HG03159 (cell line): ENCODE data around the gene THRB.
A peak's percentile ranks its signal among the peaks of the same experiment; 100 is the strongest.

ENCODE experiments used
- ATAC-seq: cut with Tn5 transposase; IDR thresholded peaks from one replicate; pipeline ENCODE4 v1.9.1; 2021; ENCODE audit warnings: mild to moderate bottlenecking, moderate library complexity; ENCODE audit not compliant: unreplicated experiment

Gene THRB

DNA sequence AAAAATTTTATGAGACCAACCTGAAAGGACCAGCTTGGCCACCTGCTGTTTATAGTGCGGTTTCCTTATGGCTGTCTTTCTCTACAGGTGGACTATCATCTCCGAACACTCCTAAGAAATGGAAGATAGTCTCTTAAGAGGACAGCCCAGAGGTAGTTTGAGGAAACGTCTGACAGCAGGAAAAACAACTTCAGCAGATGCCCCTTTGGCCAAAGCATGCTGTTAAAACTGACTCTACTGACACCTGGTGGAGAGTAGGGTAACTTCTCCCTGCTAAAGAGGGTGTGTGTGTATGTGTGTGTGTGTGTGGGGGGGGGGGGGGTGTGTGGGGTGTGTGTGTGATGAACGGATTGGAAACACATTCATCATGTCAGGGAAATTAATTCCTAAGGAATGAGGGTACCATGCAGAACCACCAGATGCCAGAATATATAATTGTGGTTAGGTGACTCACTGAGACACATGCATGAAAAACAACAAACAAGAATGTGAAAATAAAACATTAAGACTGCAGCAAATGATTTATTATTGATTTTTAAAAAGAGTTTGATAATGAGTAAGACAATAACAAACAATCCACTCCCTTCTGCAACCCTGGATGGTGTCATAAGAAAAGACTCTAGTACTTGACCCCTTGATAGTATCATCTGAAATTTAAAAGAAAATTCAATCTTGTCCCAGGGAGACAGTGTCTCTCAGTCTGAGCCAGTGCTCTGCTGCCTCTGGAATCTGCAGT is 256.5 kb downstream of the THRB start:
- peak; percentile 88 for ATAC-seq

DNA sequence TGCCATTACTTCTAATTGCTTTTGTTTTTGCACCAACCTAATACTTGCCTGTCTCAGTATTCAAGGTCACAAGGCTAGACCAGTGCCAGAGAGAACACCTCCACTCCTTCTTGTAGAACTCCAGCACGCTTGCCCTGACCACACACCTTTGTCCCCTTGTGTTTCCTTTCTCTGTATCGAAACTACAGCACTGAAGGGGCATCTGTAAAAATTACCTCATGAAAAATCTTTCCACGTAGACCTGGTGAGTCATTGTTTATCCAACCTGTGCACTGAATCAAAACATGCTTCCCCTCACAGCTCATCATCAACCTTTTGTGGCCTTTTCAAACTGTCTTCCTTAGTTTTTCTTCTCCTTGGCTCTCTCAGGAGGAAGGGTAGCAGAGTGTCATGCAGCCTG is 259.5 kb downstream of the THRB start:
- ATAC-seq = no peak

DNA sequence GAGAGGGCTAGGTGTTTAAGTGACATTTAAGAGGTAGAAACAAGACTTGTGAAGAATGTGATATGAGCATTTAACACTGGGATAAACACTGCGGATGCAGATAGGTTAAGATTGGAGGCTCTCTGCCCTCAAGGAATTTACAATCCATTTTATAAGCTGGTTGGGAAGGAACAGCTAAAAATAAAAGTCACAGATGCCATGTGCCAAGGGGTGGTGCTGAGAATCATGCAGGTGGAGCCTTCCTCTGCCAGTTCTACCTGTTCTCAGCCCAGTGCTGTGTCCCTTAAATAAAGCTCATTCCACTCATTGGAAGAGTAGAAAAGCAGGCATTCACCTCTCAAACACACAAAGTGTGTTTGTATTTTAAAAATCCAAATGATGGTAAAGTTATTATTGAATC is 261.9 kb downstream of the THRB start:
- ATAC-seq = no peak

DNA sequence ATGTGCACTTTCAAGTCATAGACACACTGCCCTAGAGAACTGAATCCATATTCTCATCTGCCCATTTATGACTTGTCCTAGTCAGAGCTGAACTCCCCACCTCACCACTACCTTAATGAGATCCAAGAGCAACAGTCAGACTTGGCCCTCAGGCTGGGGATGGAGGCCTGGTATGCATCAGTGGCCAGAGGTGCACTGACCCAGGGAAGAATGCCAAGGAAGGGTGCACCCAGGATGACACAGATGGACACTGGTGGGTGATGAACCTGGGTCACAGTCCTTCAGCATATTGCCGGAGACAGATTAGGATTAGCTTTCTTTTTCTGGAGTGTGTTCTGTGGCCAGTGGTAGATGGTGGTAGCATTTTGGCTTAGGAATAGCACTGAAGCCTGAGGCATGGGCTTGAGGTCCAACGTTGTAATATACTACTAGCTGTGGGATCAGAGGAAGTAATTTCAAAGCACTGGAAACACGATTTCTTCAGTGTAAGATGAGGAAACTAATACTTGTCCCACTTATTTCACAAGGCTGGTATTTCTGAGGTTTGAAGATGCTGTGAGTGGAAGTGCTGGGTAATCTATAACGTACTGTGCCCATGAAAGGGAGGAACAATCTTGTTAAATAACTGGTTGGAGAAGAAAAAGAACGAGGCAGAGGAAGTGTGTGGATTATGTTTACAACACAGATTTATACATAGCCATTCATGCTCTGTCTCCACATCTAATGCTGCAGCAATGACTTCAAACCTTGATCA is 265.0 kb downstream of the THRB start:
- no peak for ATAC-seq

DNA sequence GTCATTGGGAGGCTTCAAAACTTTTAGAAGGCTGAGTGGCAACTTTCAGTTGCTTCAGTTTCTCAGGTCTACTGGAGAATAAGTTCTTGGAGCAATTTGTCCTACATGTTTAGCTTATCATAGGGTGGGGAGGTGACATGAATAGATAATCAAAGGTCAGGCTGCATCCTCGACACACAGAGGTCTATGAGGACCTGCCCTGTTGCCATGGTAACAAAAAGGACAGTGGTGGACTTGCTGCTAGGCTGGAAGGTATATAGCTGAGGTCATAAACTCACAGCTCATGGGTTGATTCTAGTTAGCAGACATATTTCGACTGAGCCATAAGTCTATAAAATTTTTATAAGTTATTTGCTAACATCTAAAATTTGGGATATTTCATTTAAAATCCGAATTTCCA is 267.0 kb downstream of the THRB start:
- no peak for ATAC-seq

DNA sequence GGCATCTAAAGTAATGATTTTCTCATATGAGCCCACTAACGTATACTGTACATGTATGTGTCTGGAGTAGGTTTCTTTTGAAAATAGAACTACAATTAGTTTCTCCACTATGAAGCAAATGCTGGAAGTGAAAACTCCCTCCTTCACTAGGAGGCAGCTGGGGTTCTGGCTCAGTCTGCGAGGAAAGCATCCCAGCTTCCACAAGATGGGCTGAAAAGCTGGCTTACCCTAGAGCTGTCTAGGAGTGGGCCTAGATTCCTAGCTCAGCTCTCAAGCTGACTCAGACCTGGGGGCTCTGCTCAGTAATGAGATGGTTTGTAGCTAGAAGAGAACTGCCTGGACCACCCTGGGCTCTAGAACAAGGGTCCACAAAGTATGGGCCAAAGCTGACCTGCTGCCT is 268.3 kb downstream of the THRB start:
- ATAC-seq = no peak

DNA sequence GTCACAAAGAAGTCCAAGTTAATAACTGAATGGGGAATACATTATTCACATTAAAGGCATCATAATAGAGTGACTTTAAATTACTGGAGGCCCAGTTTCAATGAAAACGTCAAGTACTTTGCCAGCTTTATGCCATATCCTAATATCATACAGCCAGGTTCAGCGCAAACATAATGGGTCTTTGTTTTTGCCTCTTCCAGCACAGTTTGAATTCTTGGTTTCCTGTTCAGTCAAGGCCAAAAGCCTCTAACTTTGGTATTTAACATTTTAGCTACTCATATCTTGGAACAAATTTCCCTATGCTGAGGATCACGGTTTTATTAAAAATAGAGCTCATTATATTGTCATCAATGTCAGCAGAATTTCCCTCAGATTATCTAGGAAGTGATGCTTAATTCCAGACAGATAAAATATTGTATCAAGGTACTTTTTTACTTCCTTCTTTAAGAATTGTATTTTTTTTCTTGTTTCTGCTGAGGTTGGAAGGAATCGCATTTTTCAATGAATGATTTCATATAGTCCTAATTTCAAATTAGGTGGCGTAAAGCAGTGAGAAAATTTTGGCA is 269.2 kb downstream of the THRB start:
- ATAC-seq = no peak

DNA sequence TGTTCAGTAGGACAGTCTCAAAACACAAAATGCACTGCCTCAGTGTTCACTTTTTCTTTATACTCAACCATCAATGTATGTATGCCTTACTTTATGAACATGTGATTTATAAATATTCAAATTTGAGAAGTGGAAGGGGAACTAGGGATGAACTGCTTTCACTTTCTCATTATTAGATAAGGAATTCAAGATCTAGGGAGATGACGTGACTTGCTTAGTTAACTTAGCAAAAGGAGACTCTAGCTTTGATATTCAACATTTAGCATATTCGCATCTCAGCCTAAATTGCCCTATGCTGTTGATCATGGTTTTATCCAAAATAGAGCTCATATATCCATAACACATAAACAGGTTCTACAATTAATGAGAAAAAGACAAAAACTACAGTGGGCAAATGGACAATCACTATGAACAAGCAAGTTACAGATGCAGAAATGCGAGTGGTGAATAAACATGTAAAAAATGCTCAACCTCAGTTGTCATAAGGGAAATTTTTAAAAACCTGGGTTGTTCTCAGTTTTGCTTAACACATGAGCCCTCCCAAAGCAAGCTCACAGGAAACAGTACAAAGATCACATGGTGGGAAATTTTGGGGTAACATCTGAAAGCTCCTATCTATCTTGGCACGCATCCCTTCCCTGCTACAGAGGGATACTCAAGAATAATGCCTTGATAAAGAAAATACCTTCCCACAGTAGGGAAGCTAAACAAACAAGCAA is 269.8 kb downstream of the THRB start:
- ATAC-seq = no peak

DNA sequence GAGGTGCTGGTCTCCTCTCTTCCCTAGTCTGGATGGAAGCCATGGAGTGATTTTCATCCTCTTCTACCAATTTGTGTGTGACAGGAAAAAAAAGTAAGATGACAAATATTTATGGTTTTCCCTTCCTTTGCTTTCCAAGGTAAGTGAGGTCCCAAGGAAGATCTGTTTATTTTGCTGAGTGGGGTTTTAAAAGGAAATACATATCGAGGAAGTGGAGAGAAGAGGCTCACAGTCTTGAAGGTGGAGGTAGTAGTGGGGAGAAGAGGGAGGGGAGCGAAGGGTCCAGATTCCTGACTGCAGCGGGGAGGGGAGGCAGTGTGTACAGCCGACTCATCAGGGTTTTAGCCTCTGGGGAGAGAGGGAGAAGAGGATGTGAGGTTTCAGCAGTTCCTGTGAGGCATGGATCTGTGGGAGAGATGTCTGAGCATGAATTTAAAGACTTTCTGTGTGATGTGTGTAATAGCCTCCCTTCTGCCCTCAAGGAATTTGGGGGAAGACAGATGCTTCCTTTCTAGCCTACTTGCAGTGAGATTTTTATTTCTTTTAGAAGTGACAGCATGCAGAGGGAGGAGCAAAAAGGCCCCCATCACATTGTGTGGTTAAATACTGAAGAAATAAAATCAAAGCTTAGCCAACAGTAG is 272.4 kb downstream of the THRB start:
- ATAC-seq = no peak

DNA sequence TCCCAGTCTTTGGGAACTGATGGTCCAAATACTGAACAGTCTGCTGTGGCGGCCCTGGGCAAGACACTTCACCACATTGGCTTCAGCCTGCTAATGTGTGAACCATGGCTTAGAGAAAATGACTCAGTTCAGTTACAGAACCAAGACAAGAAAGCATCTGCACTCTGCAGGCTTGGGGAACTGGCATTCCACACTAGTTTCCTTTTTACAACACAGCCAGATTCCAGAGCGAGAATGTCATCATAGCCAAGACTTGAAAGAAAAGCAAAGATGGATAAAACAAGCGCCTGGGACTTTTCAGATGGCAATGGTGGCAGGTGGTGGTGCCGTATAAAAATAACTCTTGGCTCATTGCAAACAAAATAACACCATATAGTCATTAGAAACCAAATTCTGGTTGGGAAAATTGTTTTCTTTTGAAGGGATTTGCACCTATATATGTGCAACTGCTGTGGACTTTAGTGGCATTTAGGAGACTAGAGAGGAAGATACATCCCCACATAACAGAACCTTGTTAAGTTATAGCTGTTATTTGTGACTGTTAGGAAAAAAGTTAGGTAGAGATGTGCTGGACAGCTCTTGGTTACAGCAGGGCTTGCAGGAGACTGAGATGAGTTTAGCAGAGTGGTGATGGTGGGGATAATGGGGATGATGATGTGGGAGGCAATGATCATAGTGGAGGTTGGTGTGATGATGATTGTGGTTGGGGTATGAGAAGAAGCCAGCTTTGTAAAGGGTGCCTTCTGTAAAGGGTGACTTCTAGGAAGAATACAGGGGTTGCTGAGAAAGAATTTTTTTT is 273.6 kb downstream of the THRB start:
- no peak for ATAC-seq

DNA sequence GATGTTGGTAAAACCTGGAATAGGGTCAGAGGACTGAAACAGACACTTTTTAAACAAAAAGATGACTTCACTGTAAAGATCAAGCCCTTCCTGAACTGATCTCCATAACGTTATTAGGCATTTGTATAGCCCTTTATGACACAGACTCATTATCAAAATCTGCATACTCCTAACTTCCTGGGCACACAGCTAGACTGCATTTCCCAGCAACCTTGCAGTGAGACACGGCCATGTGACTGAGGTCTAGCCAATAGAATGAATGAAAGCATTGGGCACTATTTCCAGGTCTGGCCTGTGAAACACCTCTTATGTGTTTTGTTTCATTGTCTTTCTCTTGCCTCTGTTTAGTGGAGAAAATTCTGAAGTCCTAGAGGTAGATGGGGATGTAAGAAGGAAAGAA is 279.1 kb downstream of the THRB start:
- no peak for ATAC-seq

DNA sequence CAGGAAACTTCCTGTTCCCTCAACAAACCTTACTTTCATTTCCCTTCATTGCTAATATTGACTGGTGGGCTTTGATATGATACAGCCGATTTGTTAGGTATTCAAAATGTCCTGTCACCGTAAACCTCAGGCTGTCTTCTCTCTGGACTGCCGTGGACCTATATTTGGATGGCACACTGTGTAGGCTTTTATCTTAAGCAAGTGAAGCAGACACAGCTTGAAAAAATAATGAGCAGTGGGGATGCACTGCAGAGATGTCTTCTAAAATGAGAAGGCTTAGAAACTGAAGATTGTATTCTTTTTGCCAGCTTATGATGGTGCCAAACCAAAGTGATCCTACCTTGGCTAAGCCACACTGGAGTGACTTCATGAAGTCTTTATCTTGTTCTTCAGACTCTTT is 283.3 kb downstream of the THRB start:
- no peak for ATAC-seq

DNA sequence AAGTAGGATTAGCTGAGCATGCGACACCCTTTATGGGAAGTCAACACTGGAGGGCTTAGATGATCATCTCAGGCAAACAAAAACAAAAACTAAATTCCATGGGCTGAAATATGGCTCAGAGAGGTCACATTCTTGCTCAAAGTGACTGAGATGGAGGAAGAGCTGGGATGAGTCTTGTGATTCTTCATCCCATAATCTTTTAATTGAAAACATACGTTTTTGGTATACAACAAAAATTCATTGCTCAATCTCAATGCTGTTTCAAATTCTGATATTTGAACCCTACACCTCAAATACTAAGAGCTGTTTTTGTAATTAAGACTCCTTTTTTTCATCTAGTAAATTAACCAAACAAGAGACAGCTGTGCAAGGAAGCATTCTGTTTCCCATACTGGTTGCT is 292.6 kb downstream of the THRB start:
- ATAC-seq = no peak

DNA sequence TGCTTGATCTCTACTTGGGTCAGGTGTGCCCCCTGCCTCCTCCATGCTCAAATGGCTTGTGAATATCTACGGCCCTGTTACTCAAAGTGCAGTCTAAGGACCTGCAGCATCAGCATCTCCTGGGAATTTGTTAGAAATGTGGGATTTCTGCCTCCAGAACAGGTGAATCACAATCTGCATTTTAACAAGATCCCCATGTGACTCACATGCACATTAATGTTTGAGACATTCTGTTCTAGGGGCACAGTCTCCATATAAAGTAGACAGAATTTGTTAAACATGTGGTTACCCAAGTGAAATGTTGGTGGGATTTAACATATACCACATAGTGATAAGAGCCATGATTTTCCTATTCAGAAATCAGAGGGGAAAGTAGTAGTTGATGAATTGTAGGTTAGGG is 293.3 kb downstream of the THRB start:
- no peak for ATAC-seq

DNA sequence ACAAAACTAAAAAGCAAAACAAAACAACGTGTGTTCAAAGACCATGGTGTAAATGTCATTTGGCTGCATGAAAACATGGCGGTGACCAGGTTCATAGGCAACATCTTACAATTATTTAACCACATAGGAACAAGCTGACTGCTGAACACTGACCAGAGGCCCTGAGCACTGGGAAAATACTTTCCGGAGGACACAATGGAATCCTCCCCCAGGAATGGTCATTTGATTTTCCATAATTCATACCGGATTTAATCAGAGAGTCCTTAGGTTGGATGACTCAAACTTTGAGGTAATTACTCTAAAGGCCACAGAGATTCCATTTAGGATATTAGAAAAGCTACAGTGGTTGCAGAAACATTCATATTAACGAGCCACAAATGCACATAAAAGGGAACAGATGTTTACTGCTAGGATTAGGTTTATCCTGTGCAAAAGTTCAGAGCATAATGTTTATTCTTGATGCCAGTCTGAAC is 294.8 kb downstream of the THRB start:
- no peak for ATAC-seq

DNA sequence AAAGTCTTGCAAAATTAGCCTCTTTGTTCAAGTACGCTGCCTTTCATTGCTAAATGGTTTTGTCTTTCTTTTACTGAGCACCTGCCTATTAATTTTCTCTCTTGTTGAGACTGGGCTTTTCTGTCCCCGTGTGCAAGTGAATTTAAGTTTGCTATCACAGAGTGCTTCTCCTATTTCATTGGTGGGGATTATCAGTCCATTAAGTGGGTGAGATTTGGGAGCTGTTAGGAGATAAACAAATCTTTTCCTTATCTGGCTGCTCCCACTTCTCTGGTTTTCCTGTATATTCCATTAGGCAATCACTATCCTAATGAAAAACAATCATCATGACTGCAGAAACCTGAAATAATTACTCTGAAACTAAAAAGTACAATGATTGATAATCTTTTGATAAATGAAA is 295.4 kb downstream of the THRB start:
- no peak for ATAC-seq

DNA sequence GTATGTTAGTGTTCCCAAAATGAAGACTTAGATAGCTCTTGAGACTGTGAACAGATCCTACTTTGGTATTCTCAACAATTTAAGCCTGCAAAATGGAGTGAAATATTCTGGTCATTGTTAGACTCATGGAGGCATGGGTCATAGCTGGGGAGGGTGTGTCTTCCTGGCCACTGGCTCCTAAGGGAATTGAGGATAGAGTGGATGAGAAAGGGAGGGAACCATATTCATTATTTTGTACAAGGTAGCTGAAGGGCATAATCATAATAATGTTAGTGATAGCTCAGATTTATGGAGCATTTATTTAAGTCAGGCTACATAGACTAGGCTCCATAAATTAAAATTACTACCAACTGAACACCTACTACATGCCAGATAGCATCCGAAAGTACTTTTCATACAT is 295.9 kb downstream of the THRB start:
- ATAC-seq = no peak

DNA sequence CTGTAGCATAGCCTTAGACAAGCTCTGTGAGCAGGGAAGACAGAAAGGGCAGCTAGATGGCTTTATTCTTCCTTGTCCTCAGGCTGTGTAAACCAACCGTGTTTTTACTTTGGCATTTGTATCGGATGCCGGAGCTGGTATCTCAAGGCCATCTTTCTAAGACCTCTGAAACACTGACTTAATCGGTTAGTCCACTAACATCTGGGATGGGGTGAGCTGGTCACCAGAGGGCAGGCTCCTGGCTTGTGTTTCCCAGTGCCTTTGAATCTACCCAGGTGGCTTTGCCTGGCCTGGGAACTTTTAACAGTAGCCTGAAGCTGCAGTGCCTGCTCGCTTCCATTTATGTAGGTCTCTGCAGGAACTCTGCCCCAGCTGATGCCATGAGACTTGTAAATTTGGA is 296.8 kb downstream of the THRB start:
- ATAC-seq = no peak

DNA sequence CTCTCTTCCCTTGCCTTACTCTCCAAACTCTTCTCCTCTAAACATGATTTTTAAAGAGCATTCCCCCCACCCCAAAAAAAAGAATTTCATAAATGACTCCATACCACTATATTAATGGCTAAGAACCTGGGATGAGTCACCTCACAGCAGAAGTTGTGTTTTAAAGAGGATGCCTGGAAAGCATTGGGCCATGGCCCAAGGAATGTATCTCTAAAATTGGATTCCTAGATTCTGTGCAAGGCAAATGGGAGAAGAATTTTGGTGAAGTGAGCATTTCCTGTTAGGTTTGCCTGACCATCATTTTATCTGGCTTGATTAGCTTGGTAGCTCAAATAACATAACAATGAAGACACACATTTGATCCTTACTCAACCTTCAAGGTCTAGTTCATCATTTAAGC is 298.1 kb downstream of the THRB start:
- no peak for ATAC-seq

DNA sequence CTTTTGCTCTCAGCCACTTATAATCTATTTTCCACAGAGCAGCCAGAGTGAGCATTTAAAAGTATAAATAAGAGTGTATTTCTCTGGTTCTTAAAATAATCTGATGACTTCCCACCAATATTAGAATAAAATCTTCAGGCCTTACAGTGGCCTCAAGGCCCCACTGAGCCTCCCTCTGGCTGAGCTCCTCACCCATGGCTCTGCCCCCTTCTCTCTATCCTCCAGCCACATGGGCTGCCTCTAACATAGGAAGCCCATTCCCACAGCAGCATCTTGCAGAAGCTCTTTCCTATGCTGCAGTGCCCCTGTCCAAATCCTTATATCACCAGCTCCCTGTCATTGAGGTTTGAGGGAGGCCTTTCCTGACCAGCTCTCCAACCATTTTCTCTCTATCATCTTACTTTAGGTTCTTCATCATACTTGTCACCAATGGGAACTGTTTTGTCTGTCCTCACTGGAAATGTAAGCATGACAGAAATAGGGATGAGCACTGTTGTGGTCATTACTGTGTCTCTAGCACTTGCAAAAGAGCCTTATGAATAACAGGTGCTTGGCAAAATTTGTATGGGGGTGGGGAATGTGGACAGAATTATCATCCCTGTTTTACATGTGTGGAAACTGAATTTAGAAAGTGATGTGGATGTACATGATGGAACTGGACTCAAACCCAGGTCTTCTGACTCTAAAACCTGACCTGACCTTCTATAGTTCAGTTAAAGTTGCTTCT is 299.0 kb downstream of the THRB start:
- no peak for ATAC-seq
